GM19023 (cell line): Measurements from ENCODE around the gene SPIC.
"Not testable (repeated sequence)": the region's sequence is repeated elsewhere in the genome, so short reads cannot be mapped to it uniquely, and the experiment has no call there.

ENCODE experiments used
- ATAC-seq: cut with Tn5 transposase; IDR thresholded peaks from one replicate; pipeline ENCODE4 v1.9.1; 2021; ENCODE audit warnings: mild to moderate bottlenecking, moderate library complexity; ENCODE audit not compliant: unreplicated experiment

The SPIC gene

DNA sequence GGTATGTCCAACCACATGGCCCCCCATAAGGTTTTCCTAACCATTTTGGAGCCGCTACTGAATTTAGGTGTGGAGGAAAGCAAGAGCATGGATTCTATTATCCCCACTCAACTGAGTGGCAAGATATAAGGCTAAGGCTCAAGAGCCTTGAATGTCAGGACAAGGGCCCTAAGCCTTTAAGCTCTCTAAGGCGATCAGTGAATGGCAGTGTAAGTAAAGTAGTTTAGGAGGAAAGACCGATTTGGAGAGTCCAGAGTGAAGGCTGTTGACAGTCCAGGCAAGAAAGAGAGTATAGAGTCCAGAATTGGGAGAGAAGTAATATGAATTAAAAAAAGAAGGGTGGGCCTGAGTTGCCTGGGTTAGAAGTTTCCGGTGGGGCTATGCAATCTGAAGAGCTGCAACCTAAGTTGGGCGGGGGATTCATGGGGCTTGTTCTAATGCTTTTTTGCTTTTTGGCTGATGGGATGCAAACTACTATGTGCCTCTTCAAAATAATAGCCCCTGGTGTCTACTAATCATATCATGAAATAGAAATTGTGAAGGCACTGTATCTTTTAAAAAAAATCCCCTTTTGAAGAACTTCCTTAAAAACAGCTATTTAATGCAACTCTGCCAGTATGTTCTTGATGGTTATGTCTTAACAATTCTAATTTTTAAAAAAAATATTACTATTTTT, at the start of gene SPIC:
TSS of gene SPIC (plus strand) at position 626 of the 676 bp plus-strand sequence. CDS start 1,569 bp downstream, outside the sequence.
- no peak for ATAC-seq

GRCh38 chr12:101430456-101430855, 44.7 kb upstream of the SPIC start:
- ATAC-seq = no peak

DNA sequence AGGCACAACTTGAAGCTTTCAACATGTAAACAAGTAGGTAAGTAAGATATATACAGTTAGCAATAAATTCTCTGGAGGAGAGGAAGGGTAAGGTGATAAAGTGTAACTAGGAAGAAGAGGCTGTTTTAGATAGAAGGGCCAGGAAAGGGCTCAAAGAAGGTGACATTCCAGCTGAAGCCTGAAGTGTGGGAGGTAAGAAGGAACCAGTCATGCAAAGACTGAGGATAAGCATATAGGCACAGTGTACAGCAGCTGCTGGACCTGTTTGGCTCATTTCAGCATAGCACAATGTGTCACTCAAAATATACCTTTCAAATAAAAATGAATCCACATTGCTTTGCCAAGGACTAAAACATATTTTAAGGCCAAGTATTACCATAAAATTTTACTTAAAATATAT, 39.0 kb upstream of the SPIC start:
- no peak for ATAC-seq

DNA sequence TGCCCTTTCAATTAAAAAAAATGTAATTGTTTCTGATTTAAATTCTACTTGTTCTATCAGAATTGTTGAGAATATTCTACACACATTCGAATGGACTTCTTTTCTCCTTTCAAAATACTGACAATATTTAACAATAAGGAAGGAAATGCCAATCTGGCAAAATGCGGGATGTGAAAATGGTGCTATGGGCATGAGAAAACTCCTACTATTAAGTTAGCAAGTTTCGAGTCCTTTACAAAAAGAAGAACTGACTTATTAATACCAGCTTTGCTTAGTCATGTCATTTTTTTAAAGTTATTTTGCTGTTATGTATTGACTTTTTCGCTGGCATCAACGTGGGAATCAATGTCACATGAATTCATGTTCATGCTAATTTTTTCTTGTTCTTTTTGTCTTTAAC, 35.9 kb upstream of the SPIC start:
- ATAC-seq = no peak

DNA sequence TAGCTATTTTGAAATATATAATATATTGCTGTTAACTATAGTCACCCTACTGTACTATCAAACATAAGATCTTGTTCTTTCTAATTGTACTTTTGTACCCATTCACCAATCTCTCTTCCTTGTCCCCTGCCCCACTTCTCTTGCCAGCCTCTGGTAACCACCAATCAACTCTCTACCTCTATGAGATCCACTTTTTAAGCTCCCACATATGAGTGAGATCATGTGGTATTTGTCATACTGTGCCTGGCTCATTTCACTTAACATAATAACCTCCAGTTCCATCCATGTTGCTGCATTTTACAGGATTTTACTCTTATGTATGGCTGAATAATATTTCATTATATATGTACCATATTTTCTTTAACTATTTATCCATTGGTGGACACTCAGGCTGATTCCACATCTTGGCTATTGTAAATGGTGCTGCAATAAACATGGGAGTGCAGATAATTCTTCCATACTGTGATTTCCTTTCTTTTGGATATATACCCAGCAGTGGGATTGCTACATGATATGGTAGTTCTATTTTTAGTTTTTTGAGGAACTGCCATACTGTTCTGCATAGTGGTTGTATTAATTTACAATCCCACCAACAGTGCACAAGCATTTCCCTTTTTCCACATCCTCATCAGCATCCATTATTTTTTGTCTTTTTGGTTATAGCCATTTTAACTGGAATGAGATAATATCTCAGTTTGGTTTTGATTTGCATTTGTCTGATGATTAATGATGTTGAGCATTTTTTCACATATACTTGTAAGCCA, 33.5 kb upstream of the SPIC start:
- no peak for ATAC-seq

DNA sequence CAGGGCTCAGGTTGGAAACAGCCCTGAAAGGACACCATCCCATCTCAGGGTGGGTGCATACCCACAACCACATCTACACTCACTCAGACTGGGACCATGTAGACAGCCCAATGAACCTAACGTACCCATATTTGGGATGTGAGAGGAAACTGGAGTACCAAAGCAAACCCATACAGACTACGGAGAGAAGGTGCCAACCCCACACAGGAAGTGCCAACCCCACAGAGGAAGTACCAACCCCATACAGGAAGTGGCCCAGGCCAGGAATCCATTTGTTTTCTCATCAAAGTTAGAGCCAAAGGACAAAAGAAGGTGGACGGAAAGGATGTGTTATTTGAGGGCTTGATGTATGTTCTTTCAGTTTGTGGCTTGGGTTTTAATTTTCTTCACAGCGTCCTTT, 19.5 kb upstream of the SPIC start:
- ATAC-seq = no peak

- ATAC-seq = no peak
Observed at GRCh38 chr12:101459642-101460346, 15.3 kb upstream of the SPIC start.

DNA sequence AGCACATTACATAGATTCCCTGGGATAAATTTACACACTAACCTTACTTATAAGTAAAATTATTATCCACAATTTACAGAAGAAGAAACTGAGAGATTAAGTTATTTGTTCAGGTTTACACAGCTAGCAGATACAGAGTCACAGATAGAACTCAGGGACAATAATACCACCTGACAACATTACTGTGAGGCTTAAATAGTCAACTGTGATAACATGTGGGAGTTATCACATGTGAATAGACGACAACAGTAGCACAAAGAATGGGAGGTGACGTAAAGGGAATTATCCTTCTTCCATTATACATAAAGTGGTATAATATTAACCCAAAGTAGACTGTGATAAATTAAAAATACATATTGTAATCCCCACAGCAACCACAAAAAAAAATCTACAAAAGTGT, 6.2 kb upstream of the SPIC start:
- no peak for ATAC-seq

GRCh38 chr12:101470939-101471338, 4.2 kb upstream of the SPIC start:
- no peak for ATAC-seq

DNA sequence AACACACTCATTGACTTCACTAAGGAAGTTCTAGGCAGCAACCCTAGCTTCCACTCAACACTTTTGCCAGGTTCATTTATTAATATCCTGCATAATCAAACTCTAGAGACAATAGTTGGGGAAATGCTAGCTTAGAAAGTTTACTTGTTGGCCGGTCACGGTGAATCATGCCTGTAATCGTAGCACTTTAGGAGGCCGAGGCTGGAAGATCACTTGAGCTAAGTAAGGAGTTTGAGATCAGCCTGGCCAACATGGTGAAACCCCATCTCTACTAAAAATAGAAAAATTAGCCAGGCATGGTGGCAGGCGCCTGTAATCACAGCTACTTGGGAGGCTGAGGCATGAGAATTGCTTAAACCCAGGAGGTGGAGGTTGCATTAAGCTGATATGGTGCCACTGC, 3.3 kb upstream of the SPIC start:
- not testable (repeated sequence) for ATAC-seq

- ATAC-seq = no peak
Observed at GRCh38 chr12:101474248-101474647, 888 bp upstream of the SPIC start.

DNA sequence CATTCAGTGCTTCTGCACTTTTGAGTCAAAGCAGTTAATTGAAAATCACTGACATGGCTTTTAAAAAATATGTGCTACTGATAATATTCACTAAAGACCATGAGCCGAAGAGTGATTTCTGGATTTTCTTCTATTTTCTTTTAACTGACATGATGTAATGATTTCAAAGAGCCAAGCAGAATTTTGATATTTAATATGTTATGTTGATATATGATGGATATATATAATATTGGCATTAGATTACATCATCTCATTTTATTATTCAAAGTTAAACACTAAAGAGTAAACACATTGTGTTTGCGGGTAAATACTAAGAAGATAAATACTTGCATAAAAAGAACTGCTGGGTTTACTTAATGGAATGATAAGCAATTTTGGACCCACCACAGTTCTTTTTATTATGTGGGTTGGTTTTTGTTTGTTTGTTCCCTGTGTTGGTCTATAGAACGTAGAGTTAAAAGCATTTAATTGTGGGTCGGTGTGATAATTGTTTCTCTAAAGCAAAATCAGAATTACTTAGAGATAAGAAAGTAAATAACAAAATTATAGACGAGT, 692 bp downstream of the SPIC start:
- no peak for ATAC-seq

DNA sequence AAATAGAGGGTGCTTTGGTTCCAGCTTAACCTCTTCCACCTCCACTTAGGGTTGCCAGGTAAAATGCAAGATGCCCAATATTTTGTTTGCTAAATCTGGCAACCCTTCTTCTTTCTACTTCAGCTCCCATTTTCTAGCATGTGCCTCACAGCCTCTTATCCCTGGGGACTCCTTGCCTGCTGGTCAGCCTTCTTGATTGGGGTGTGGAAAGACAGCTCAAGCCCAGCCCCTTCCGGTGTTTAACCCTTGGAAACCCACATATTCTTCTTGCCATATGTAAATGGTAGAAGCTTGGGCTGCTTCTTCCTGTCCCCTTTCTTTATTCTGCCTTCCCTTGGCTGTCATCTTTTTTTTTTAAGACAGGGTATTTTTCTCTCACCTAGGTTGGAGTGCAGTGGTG, 5.7 kb downstream of the SPIC start:
- no peak for ATAC-seq

DNA sequence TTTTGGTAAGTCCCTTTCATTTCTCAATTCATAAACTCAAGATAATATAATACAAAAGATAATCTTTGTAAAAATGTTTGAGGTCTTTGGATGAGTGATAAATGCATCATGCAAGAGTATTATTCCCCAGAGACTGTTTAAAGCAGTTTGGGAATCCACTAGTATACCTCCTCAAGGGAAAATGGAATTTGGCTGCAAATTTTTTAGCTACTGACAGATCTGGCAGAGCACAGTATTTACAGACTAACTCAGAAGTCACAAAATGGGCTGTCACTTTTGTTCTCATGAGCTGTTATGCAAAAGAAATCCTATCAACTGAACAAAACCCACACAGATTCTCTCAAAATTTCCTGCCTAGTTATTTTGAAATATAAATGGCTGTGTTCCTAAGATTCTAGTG, 9.9 kb downstream of the SPIC start:
- ATAC-seq = no peak

DNA sequence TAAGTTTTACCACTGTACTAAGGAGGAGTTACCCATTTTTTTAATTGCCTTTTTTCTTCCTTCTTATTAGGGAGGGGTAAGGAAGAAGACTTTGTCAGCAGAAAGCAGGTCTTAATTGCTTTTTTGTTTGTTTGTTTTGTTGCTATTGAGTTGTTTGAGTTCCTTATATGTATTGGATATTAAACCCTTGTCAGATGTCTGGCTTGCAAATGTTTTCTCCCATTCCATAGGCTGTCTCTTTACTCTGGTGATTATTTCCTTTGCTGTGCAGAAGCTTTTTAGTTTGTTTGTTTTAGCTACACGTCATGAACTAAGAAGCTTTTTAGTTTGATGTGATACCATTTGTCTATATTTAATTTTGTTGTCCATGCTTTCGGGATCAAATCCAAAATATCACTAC, 13.3 kb downstream of the SPIC start:
- no peak for ATAC-seq

DNA sequence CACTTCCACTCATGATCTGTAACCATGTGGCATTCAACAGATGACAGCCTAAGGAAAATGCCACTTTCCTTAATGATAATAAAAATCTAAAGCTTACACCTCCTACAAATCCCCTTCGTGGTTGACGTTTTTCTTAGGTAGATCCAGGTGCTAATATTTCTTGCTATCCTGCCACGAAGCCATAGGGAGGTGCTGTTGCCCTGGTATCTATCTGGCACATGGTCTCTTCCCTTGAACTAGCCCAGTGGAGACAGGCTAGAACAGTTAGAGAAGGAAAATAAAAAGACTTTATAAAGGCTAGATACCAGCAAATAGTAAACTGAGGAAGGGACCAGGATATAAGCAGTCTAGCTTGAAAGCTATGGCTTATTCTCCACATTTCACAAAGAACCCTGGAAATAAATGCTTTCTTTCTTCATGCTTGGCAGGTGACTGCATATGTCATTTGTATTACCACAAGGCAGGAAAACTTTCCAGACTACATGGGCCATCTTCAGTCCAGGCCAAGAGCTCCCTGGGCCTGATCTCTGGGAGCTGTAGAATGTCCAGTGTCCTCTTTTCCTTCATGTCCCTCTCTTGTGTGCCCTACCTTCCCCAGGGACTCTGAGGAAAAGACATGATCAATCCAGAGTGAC, 15.3 kb downstream of the SPIC start:
- ATAC-seq = no peak

DNA sequence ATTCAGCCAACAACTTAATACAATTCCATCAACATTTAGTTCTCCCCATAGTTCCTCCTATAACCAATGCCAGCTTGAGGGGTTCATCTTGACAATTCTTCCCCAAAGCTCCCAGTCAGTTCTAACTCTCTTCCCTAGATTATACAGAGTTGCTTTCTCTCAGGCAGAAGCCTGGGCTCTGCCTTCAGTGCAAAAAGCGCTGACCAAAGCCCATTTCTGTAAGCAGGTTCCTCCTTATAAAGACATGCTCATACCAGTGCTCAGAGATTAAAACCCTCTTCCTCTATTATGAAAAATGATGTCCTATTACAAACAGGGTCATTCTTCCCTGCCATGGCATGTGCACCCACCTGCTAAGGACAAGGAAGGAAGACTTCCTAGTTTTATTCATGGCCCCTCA, 16.2 kb downstream of the SPIC start:
- no peak for ATAC-seq

- no peak for ATAC-seq
Observed at GRCh38 chr12:101493556-101493955, 18.4 kb downstream of the SPIC start.

GRCh38 chr12:101498252-101498651, 23.1 kb downstream of the SPIC start:
- no peak for ATAC-seq

DNA sequence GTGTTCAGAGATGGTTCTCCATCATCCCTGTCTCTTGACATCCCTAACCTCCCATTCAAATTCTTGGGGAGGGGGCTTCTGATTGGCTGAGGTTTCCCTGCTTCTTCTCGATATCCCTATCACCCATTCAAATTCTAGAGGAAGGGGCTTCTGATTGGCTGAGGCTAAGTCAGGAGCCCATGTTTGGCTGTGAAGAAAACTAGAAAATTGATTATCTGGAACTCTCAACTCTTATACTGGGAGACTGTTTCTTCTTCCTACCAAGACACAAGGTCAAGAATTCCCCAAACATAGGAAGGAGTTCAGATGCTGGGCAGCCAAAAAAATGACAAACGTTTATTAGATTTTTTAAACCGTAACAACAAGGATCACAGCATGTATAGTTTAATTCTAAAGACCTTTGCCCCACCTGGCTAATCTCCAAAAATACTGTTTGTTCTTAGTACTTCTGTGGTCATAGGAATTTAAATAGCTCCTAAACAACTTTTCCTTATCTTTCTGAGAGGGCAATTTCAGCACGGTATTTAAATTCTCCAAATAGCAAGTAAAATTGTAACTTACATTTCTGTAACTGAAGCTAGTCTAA, 26.4 kb downstream of the SPIC start:
- ATAC-seq = no peak

GRCh38 chr12:101521136-101521535, 46.0 kb downstream of the SPIC start:
- no peak for ATAC-seq
